ENCODE measurements around the gene WIPF3.

Gene WIPF3

DNA sequence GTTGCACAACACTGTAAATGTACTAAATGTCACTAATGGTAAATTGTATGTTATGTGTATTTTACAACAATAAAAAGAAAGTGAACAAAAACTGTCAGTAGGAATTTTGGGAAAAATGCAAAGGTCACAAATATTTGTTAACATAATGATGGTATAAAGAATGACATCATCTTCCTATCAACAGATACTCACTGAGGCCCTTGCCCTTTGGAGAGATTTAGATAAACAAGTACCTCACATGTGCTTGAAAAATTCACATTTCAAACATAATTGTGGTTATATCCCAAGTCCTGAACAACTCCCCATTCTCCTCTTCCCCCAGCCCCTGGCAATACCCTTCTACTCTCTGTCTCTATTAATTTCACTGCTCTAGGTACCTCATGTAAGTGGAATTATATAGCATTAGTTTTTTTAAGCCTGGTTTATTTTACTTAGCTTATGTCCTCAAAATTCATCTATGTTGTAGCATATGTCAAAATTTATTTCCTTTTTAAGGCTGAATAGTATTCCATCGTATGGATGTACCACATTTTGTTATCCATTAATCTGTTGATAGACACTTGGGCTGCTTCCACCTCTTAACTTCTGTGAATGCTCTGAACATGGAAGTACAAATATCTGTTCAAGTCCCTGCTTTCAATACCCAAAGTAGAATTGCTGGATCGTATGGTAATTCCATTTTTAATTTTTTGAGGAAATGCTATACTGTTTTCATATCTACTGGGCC is 90.5 kb downstream of the WIPF3 start:
- H3K36me3 ChIP-seq (ENCODE audit: control insufficient read depth in 2 of 2, insufficient read depth in 2 of 2, low read length in 2 of 2) = no peaks in the 10 kb centered on the region
- no peak overlapping the region for H3K27ac ChIP-seq (ENCODE audit: low read depth in 2 of 2, low read length in 2 of 2)
- no peaks in the 10 kb centered on the region for H3K9me3 ChIP-seq (ENCODE audit: control insufficient read depth in 2 of 2, low read length in 2 of 2)
- peaks cover 0 to 3% of the 10 kb centered on the region in 2 donors for H3K27me3 ChIP-seq (ENCODE audit: control insufficient read depth in 2 of 2, insufficient read depth in 2 of 2, low read length in 2 of 2)
- H3K4me3 ChIP-seq (ENCODE audit: low read length in 2 of 2) = no peak overlapping the region
- no peaks in the 10 kb centered on the region for H3K4me1 ChIP-seq (ENCODE audit: control insufficient read depth in 2 of 2, insufficient read depth in 2 of 2, low read length in 2 of 2)
- H3K9ac ChIP-seq (ENCODE audit: low read depth in 1 of 2, low read length in 2 of 2) = no peak overlapping the region

DNA sequence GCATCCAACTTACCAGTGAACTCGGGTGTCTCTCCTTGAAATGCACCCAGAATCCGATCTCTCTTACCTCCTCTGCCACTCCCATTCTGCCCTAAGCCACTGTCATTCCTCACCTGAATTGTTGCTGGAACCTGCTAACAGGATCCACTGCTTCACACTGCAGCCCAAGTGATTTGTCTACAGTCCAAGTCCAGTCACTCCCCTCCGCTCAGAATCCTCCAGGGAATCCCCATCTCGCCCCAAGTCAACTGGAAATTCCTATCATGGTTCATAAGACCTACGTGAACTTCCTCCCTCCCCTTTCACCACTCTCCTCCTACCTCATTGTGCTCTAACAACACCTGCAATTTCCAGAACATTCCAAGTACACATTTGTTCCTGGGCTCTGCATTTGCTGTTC is 92.0 kb downstream of the WIPF3 start:
- Histone ChIP-seq H3K4me1 (ENCODE audit: control insufficient read depth in 2 of 2, insufficient read depth in 2 of 2, low read length in 2 of 2) (no peaks in the 10 kb centered on the region), H3K9ac (ENCODE audit: low read depth in 1 of 2, low read length in 2 of 2) (no peak overlapping the region), H3K27me3 (ENCODE audit: control insufficient read depth in 2 of 2, insufficient read depth in 2 of 2, low read length in 2 of 2) (peaks cover 0 to 3% of the 10 kb centered on the region in 2 donors), H3K4me3 (ENCODE audit: low read length in 2 of 2) (no peak overlapping the region), H3K36me3 (ENCODE audit: control insufficient read depth in 2 of 2, insufficient read depth in 2 of 2, low read length in 2 of 2) (no peaks in the 10 kb centered on the region), H3K27ac (ENCODE audit: low read depth in 2 of 2, low read length in 2 of 2) (no peak overlapping the region), H3K9me3 (ENCODE audit: control insufficient read depth in 2 of 2, low read length in 2 of 2) (no peaks in the 10 kb centered on the region)

DNA sequence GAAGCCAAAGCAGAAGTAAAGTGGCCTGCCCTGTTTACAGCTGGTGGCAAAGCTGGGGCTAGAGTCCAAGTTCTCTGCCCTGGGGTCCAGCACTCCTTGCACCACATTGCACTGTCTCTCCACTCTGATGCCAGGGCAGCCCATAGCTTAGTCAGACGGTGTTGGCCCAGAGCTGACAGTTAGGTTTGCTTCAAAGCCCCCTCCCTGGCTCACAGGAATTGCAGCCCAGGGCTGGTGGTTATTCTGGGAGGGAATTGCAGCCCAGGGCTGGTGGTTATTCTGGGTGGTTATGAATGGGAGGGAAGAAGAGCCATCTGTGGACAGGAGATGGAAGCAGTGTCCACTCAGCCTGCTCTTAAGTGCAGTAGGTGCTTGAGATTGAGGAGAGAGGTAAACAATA is 94.4 kb downstream of the WIPF3 start:
- Histone ChIP-seq H3K4me3 (ENCODE audit: low read length in 2 of 2) (no peak overlapping the region), H3K36me3 (ENCODE audit: control insufficient read depth in 2 of 2, insufficient read depth in 2 of 2, low read length in 2 of 2) (no peaks in the 10 kb centered on the region), H3K27ac (ENCODE audit: low read depth in 2 of 2, low read length in 2 of 2) (no peak overlapping the region), H3K4me1 (ENCODE audit: control insufficient read depth in 2 of 2, insufficient read depth in 2 of 2, low read length in 2 of 2) (no peaks in the 10 kb centered on the region), H3K9me3 (ENCODE audit: control insufficient read depth in 2 of 2, low read length in 2 of 2) (no peaks in the 10 kb centered on the region), H3K9ac (ENCODE audit: low read depth in 1 of 2, low read length in 2 of 2) (no peak overlapping the region), H3K27me3 (ENCODE audit: control insufficient read depth in 2 of 2, insufficient read depth in 2 of 2, low read length in 2 of 2) (peaks cover 0 to 3% of the 10 kb centered on the region in 2 donors)

DNA sequence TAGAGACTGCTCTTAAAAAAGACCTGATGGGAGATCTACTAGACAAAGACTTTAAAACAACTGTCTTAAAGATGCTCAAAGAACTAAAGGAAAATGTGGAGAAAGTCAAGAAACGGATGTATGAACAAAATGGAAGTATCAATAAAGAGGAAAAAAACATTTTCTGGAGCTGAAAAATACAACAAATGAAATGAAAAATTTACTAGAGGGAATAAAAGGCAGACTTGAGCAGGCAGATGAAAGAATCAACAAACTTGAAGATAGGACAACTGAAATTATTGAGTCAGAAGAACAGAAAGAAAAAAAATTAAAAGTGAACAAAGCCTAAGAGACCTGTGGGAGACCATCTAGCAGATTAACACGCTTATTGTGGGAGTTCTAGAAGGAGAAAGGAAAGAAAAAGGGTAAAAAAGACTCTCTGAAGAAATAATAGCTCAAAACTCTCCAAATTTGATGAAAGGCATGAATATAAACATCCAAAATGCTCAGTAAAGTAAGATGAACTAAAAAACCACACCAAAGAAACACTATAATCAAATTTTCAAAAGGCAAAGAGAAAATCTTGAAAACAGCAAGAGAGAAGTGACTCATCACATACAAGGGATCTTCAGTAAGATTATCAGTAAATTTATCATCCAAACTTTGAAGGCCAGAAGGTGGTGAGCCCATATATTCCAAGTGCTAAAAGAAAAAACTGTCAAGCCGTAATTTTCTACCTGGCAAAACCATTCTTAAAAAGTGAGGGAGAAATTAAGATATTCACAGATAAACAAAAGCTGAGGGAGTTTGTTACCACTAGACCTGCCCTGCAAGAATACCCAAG is 100.1 kb downstream of the WIPF3 start:
- Histone ChIP-seq H3K9me3 (ENCODE audit: control insufficient read depth in 2 of 2, low read length in 2 of 2) (no peaks in the 10 kb centered on the region), H3K4me3 (ENCODE audit: low read length in 2 of 2) (no peak overlapping the region), H3K27ac (ENCODE audit: low read depth in 2 of 2, low read length in 2 of 2) (no peak overlapping the region), H3K9ac (ENCODE audit: low read depth in 1 of 2, low read length in 2 of 2) (no peak overlapping the region), H3K36me3 (ENCODE audit: control insufficient read depth in 2 of 2, insufficient read depth in 2 of 2, low read length in 2 of 2) (no peaks in the 10 kb centered on the region), H3K27me3 (ENCODE audit: control insufficient read depth in 2 of 2, insufficient read depth in 2 of 2, low read length in 2 of 2) (no peaks in the 10 kb centered on the region), H3K4me1 (ENCODE audit: control insufficient read depth in 2 of 2, insufficient read depth in 2 of 2, low read length in 2 of 2) (no peaks in the 10 kb centered on the region)

- Histone ChIP-seq H3K36me3 (ENCODE audit: control insufficient read depth in 2 of 2, insufficient read depth in 2 of 2, low read length in 2 of 2) (no peaks in the 10 kb centered on the region), H3K9ac (ENCODE audit: low read depth in 1 of 2, low read length in 2 of 2) (no peak overlapping the region), H3K4me1 (ENCODE audit: control insufficient read depth in 2 of 2, insufficient read depth in 2 of 2, low read length in 2 of 2) (no peaks in the 10 kb centered on the region), H3K9me3 (ENCODE audit: control insufficient read depth in 2 of 2, low read length in 2 of 2) (no peaks in the 10 kb centered on the region), H3K27me3 (ENCODE audit: control insufficient read depth in 2 of 2, insufficient read depth in 2 of 2, low read length in 2 of 2) (no peaks in the 10 kb centered on the region), H3K4me3 (ENCODE audit: low read length in 2 of 2) (no peak overlapping the region), H3K27ac (ENCODE audit: low read depth in 2 of 2, low read length in 2 of 2) (no peak overlapping the region)
These were observed 107.9 kb downstream of the WIPF3 start for GRCh38 chr7:29914180-29914579.

DNA sequence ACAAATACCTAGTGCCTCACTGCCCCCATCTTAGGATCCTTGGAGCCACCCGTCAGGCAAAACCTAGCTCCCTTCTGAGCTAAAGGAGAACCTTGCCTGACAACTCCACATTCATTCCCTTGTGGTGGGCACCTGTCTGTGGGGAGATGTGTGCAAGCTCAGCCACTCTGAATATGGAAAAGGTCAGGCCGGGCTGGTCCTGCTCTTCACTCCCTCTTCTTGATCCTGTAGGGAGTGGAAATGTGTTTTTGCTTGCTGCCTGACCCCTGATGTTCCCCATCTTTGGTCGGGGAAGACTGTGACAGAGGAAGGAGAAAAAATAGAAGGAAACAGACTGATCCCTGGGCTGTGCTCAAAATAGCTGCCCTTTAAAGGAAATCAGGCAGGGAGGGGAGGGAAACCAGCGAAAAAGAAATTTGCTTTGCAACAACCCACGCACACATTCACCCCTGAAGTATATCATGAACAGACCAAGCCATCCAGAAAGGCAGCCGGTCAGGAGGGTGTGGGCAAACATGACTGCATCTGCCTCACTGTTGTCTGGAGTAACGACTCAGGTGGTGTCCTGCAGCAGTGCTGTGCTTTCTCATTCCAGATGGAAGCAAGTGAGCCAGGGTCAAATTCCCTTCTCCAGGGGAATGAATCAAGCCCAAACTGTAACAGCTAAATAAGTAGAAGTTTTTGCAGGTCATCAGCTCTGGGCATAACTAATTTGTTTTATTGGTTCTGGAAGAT is 109.3 kb downstream of the WIPF3 start:
- H3K9ac ChIP-seq (ENCODE audit: low read depth in 1 of 2, low read length in 2 of 2) = no peak overlapping the region
- H3K9me3 ChIP-seq (ENCODE audit: control insufficient read depth in 2 of 2, low read length in 2 of 2) = no peaks in the 10 kb centered on the region
- H3K36me3 ChIP-seq (ENCODE audit: control insufficient read depth in 2 of 2, insufficient read depth in 2 of 2, low read length in 2 of 2) = no peaks in the 10 kb centered on the region
- no peaks in the 10 kb centered on the region for H3K4me1 ChIP-seq (ENCODE audit: control insufficient read depth in 2 of 2, insufficient read depth in 2 of 2, low read length in 2 of 2)
- H3K4me3 ChIP-seq (ENCODE audit: low read length in 2 of 2) = no peak overlapping the region
- H3K27me3 ChIP-seq (ENCODE audit: control insufficient read depth in 2 of 2, insufficient read depth in 2 of 2, low read length in 2 of 2) = no peaks in the 10 kb centered on the region
- H3K27ac ChIP-seq (ENCODE audit: low read depth in 2 of 2, low read length in 2 of 2) = no peak overlapping the region

DNA sequence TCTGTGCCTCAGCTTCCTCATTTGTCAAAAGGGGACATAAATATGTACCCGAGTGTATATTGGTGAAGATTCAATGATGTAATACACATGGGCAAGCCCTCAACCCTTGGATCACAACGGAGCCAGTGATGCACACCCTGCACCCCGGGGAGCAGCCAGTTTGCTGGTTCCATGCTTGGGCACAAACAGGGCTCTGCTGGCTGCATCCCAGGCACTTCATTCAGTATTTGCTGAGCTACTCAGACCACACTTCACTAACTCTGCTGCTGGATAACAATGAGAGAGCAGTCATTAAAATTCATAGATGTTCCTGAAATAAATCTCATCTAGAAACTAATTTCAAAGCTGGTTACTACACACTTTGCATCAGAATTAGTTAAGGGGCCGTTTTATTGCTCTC is 111.3 kb downstream of the WIPF3 start:
- Histone ChIP-seq H3K9ac (ENCODE audit: low read depth in 1 of 2, low read length in 2 of 2) (no peak overlapping the region), H3K9me3 (ENCODE audit: control insufficient read depth in 2 of 2, low read length in 2 of 2) (no peaks in the 10 kb centered on the region), H3K36me3 (ENCODE audit: control insufficient read depth in 2 of 2, insufficient read depth in 2 of 2, low read length in 2 of 2) (no peaks in the 10 kb centered on the region), H3K4me1 (ENCODE audit: control insufficient read depth in 2 of 2, insufficient read depth in 2 of 2, low read length in 2 of 2) (no peaks in the 10 kb centered on the region), H3K27ac (ENCODE audit: low read depth in 2 of 2, low read length in 2 of 2) (no peak overlapping the region), H3K4me3 (ENCODE audit: low read length in 2 of 2) (no peak overlapping the region), H3K27me3 (ENCODE audit: control insufficient read depth in 2 of 2, insufficient read depth in 2 of 2, low read length in 2 of 2) (no peaks in the 10 kb centered on the region)

- Histone ChIP-seq H3K9me3 (ENCODE audit: control insufficient read depth in 2 of 2, low read length in 2 of 2) (no peaks in the 10 kb centered on the region), H3K9ac (ENCODE audit: low read depth in 1 of 2, low read length in 2 of 2) (no peak overlapping the region), H3K4me1 (ENCODE audit: control insufficient read depth in 2 of 2, insufficient read depth in 2 of 2, low read length in 2 of 2) (no peaks in the 10 kb centered on the region), H3K27me3 (ENCODE audit: control insufficient read depth in 2 of 2, insufficient read depth in 2 of 2, low read length in 2 of 2) (no peaks in the 10 kb centered on the region), H3K4me3 (ENCODE audit: low read length in 2 of 2) (no peak overlapping the region), H3K27ac (ENCODE audit: low read depth in 2 of 2, low read length in 2 of 2) (no peak overlapping the region), H3K36me3 (ENCODE audit: control insufficient read depth in 2 of 2, insufficient read depth in 2 of 2, low read length in 2 of 2) (no peaks in the 10 kb centered on the region)
These were observed 112.5 kb downstream of the WIPF3 start for GRCh38 chr7:29918850-29919249.

GRCh38 chr7:29919790-29920189 is 113.5 kb downstream of the WIPF3 start:
- Histone ChIP-seq H3K9me3 (ENCODE audit: control insufficient read depth in 2 of 2, low read length in 2 of 2) (no peaks in the 10 kb centered on the region), H3K27ac (ENCODE audit: low read depth in 2 of 2, low read length in 2 of 2) (no peak overlapping the region), H3K4me3 (ENCODE audit: low read length in 2 of 2) (no peak overlapping the region)

GRCh38 chr7:29920491-29920890 is 114.2 kb downstream of the WIPF3 start:
- Histone ChIP-seq H3K4me1 (ENCODE audit: control insufficient read depth in 2 of 2, insufficient read depth in 2 of 2, low read length in 2 of 2) (no peaks in the 10 kb centered on the region), H3K27me3 (ENCODE audit: control insufficient read depth in 2 of 2, insufficient read depth in 2 of 2, low read length in 2 of 2) (no peaks in the 10 kb centered on the region), H3K4me3 (ENCODE audit: low read length in 2 of 2) (no peak overlapping the region)

More at GRCh38 chr7:29919790-29920189, 113.5 kb downstream of the WIPF3 start:
- Histone ChIP-seq H3K36me3 (ENCODE audit: control insufficient read depth in 2 of 2, insufficient read depth in 2 of 2, low read length in 2 of 2) (peaks cover 0 to 2% of the 10 kb centered on the region in 2 donors), H3K9ac (ENCODE audit: low read depth in 1 of 2, low read length in 2 of 2) (no peak overlapping the region), H3K4me1 (ENCODE audit: control insufficient read depth in 2 of 2, insufficient read depth in 2 of 2, low read length in 2 of 2) (no peaks in the 10 kb centered on the region), H3K27me3 (ENCODE audit: control insufficient read depth in 2 of 2, insufficient read depth in 2 of 2, low read length in 2 of 2) (no peaks in the 10 kb centered on the region)

More at GRCh38 chr7:29920491-29920890, 114.2 kb downstream of the WIPF3 start:
- H3K9me3 ChIP-seq (ENCODE audit: control insufficient read depth in 2 of 2, low read length in 2 of 2) = no peaks in the 10 kb centered on the region
- peaks cover 0 to 2% of the 10 kb centered on the region in 2 donors for H3K36me3 ChIP-seq (ENCODE audit: control insufficient read depth in 2 of 2, insufficient read depth in 2 of 2, low read length in 2 of 2)
- no peak overlapping the region for H3K9ac ChIP-seq (ENCODE audit: low read depth in 1 of 2, low read length in 2 of 2)
- no peak overlapping the region for H3K27ac ChIP-seq (ENCODE audit: low read depth in 2 of 2, low read length in 2 of 2)

Data from mucosa of rectum (tissue), 2 donors.